ENCODE measurements around the gene ZBTB32.

ZBTB32 gene

GRCh38 chr19:35738021-35738886, 33.9 kb downstream of the ZBTB32 start:
- TF ChIP-seq CTCF (conservative IDR thresholded peaks at IDR 0.05; ENCODE audit: low read length) = no peak
- H3K4me3 ChIP-seq (ENCODE audit: low read length) = no peak overlapping the region
- DNase-seq (ENCODE audit: low read depth) = no peak

GRCh38 chr19:35738887-35739229, 34.5 kb downstream of the ZBTB32 start:
- TF ChIP-seq CTCF (conservative IDR thresholded peaks at IDR 0.05; ENCODE audit: low read length) = no peak
- H3K4me3 ChIP-seq (ENCODE audit: low read length) = no peak overlapping the region
- no peak for DNase-seq (ENCODE audit: low read depth)

GRCh38 chr19:35739275-35740107, 35.1 kb downstream of the ZBTB32 start:
- no peak for DNase-seq (ENCODE audit: low read depth)
- no peak for TF ChIP-seq CTCF (conservative IDR thresholded peaks at IDR 0.05; ENCODE audit: low read length)
- peak overlapping the region; percentile 67 for H3K4me3 ChIP-seq (ENCODE audit: low read length)

- no peak for DNase-seq (ENCODE audit: low read depth)
- H3K4me3 ChIP-seq (ENCODE audit: low read length) = peak overlapping the region; percentile 67
- TF ChIP-seq CTCF (conservative IDR thresholded peaks at IDR 0.05; ENCODE audit: low read length) = no peak
Measured at GRCh38 chr19:35740108-35740422, 35.7 kb downstream of the ZBTB32 start.

- DNase-seq (ENCODE audit: low read depth) = peak; percentile 94
- TF ChIP-seq CTCF (conservative IDR thresholded peaks at IDR 0.05; ENCODE audit: low read length) = peak; percentile 26
- H3K4me3 ChIP-seq (ENCODE audit: low read length) = peak overlapping the region; percentile 72
Measured at GRCh38 chr19:35740423-35741202, 36.3 kb downstream of the ZBTB32 start.

GRCh38 chr19:35741203-35741515, 36.8 kb downstream of the ZBTB32 start:
- TF ChIP-seq CTCF (conservative IDR thresholded peaks at IDR 0.05; ENCODE audit: low read length) = no peak
- DNase-seq (ENCODE audit: low read depth) = no peak

More at GRCh38 chr19:35741203-35741515, 36.8 kb downstream of the ZBTB32 start:
- peak overlapping the region; percentile 72 for H3K4me3 ChIP-seq (ENCODE audit: low read length)

Measured in AG10803 (cell line).